GM12892 (cell line): ENCODE measurements around the gene DNAH12.

Experiments used
- DNase-seq: peaks from one replicate; pipeline ENCODE4 v3.0.0; 2011; ENCODE audit not compliant: insufficient read length
- FAIRE-seq: peaks from 2 replicates; lab custom pipeline; 2011; peaks lifted over from hg19 to GRCh38; lab: Jason Lieb, UNC
- POLR2A ChIP-seq: IDR thresholded peaks from 2 replicates; pipeline ENCODE4 v1.6.1; 2011; ENCODE audit warnings: low read depth, low read length, control low read depth
- POLR2AphosphoS5 ChIP-seq: IDR thresholded peaks from 2 replicates; pipeline ENCODE4 v1.6.1; 2011; ENCODE audit warnings: low read depth, low read length, control low read depth
- TAF1 ChIP-seq: IDR thresholded peaks from 2 replicates; pipeline ENCODE4 v1.6.1; 2011; ENCODE audit warnings: low read depth, mild to moderate bottlenecking, control low read depth, low read length, borderline replicate concordance

DNAH12 gene

DNA sequence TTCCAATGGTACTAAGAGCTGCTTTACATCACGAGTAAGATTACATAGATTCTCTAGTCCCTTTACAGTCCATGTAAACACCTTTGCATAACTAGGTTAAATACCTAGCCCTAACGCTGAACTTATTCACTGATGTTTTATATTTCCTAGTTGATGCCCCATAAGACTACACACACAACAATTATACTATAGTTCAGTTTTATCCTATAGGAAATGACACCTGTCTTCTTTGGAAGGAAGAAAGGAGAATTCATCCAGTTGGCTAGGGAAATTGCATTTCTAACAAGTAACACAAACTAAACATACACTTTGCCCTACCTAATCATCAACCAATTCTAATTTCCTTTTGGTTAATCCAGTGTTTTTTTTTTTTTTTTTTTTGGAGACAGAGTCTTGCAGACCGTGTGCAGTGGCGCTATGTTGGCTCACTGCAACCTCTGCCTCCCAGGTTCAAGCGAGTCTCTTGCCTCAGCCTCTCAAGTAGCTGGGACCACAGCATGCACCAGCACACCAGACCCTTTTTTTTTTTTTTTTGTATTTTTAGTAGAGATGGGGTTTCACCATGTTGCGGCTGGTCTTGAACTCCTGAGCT lies 25.8 kb upstream of the DNAH12 start:
- FAIRE-seq = no peak
- TF ChIP-seq POLR2AphosphoS5 (no peak), TAF1 (no peak), POLR2A (no peak)
- no peak for DNase-seq

DNA sequence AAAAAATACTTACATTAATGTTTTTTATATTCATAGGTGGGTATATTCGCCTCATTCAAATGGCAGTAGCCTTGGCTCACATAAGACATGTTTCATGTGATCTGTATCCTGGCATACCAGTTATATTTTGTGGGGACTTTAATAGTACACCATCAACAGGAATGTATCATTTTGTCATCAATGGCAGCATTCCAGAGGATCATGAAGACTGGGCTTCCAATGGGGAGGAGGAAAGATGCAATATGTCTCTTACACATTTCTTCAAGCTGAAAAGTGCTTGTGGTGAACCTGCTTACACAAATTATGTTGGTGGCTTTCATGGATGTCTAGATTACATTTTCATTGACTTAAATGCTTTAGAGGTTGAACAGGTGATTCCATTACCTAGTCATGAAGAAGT lies 15.4 kb upstream of the DNAH12 start:
- FAIRE-seq (no peak), DNase-seq (no peak)
- no peak for TF ChIP-seq TAF1
- no peak for TF ChIP-seq POLR2A
- TF ChIP-seq POLR2AphosphoS5 = no peak

DNA sequence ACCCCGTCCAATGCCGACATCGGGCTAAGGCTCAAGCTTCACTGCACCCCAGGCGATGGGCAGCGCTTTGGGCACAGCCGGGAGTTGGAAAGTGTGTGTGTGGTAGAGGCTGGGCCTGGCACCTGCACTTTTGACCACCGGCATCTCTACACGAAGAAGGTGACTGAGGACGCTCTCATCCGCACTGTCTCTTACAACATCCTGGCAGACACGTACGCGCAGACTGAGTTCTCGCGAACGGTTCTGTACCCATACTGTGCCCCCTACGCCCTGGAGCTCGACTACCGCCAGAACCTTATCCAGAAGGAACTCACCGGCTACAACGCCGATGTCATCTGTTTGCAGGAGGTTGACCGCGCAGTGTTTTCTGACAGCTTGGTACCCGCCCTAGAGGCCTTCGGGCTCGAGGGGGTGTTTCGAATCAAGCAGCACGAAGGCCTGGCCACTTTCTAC lies 13.0 kb upstream of the DNAH12 start:
- TF ChIP-seq POLR2AphosphoS5 = peak; percentile 69; the same call in 1 of the 2 replicates
- TF ChIP-seq TAF1 = no peak
- peak; percentile 33; the same call in 1 of the 2 replicates for TF ChIP-seq POLR2A
- DNase-seq (peak; percentile 30), FAIRE-seq (peak; percentile 68)

DNA sequence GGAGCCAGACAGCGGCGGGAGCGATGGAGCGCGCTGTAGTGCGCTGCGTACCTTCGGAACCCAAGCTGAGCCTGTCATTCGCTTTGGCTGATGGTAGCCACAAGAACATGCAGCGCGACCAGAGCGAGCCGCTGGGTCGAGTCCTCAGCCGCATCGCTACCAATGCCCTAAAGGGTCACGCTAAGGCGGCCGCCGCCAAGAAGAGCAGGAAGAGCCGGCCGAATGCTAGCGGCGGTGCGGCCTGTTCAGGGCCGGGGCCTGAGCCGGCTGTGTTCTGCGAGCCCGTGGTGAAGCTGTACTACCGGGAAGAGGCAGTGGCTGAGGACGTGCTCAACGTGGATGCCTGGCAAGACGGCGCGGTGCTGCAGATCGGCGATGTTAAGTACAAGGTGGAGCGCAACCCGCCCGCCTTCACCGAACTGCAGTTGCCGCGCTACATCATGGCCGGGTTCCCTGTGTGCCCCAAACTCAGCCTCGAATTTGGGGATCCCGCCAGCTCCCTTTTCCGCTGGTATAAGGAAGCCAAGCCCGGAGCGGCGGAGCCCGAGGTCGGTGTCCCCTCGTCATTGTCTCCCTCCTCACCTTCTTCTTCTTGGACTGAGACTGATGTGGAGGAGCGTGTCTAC lies 12.4 kb upstream of the DNAH12 start:
- FAIRE-seq (no peak), DNase-seq (peak; percentile 32)
- no peak for TF ChIP-seq POLR2AphosphoS5
- no peak for TF ChIP-seq POLR2A
- no peak for TF ChIP-seq TAF1

DNA sequence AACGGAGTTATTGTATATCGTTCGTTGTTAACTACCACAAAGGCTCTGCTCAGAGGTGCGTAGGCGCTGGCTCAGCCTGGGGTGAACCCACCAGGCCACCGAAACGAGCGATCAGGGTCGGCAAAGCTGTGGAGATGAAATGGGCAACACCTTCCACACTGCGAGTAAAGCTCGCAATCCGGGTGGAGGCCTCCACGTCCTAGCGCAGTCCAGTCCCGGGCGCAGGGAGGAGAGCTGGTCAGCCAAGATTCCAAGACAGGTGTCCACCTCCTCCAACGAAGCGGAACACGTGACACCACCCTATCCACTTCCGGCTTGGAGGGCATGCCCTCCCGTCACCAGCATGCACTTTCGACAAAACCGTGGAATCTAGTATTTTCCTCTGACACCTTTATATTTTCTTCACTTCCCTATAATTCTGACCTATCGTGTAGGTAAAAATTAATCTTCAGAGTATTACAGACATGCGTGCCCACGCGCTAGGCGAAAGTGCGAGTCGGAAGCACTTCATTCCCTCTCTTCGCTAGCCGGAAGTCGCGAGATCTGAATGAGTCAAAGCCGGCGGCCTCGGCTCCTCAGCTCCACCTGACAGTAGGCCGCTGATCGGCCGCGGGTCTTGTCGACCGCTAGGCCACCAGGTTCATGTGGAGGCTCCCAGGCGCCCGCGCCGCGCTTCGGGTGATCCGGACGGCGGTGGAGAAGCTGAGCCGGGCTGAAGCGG lies 11.8 kb upstream of the DNAH12 start, which contains the start of gene PDE12:
PDE12 (plus strand) TSS at position 537 of the 721 bp plus-strand sequence; CDS start at position 643, 106 bp downstream.
- peak; percentile 97 for FAIRE-seq
- TF ChIP-seq POLR2A (peak; percentile 98), POLR2AphosphoS5 (peak; percentile 93), TAF1 (peak; percentile 74)
- peak; percentile 74 for DNase-seq

DNA sequence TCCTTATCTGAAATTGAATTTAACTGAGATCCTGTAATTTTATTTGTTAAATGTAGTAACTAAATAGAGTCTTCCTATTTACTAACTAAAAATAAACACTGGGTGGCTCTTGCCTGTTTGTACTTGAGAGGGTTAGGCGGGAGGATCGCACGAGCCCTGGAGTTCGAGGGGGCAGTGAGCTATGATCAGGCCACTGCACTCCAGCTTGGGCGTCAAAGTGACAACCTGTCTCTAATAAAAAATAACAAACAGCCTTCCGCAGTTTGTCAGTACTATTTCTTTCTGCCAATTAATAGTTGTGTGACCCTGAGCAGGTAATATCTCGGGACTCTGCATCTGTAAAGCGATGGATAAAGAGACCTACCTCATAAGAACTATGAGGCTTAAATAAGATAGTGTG lies 11.2 kb upstream of the DNAH12 start:
- no peak for TF ChIP-seq TAF1
- no peak for TF ChIP-seq POLR2A
- TF ChIP-seq POLR2AphosphoS5 = no peak
- no peak for FAIRE-seq
- no peak for DNase-seq

DNA sequence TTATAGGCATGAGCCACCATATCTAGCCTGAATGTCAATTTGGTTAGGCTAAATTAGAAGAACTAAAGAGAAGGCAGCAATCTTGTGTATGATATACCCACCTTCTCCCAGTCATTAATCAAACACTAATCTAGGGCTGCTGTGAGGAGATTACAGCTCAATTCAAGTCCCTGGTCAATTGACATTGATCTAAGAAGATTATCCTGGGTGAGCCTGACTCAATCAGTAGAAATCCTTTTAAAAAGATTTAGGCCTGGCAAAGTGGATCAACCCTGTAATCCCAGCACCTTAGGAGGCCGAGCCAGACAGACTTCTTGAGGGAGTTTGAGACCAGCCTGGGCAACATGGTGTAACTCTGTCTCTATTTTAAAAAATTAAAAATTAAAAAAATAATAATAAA lies 2.5 kb upstream of the DNAH12 start:
- FAIRE-seq = peak; percentile 36
- no peak for TF ChIP-seq POLR2AphosphoS5
- TF ChIP-seq POLR2A = no peak
- TF ChIP-seq TAF1 = no peak

DNA sequence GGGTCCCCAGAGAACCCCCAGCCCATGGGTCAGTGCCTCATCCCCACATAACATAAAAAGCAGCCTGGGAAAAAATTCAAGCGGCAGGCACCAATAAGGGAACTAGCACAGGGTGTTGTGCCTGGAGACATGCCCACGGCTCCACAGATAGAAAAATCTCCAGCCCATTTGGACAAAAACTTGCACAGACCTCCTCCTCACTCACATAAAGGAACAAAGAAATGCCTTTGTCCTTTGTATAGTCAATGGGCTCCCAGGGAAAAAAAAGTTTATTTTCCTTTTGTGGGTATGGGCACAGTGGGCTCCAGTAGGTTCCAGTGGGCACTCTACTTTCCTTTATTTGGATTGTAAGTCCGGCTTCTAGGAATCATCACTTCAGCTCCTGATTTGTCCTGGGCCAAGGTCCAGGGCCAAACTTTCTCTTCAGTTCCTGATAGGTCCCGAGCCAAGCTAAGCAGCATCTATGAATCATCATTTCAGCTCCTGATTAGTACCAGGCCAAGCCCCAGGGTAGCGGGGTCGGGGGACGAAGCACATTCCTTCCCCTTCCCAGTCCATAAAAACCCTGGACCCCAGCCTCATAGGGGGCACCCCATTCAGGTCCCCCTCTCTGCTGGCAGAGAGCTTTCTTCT lies 1.6 kb upstream of the DNAH12 start:
- no peak for FAIRE-seq
- no peak for TF ChIP-seq TAF1
- TF ChIP-seq POLR2AphosphoS5 = no peak
- no peak for TF ChIP-seq POLR2A
- DNase-seq = no peak

More for the DNA sequence above, 2.5 kb upstream of the DNAH12 start:
- DNase-seq = no peak

DNA sequence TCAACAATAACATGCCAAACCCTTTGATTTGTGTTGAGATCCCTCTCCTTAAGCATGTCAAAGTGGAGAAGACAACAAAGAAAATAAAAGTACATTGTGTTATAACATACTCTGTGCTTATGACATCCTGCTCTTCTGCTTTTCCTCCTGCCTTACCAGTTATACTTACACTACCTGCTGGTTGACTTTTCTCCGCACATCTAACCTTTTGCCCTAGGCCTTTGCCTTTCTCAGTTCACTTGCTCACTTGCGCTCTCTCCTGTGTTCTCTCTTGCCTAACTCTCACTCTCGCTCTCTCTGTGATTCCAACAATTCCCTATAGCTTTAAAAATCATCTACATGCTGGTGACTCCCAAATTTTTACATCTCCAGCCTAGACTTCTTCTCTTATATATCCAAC lies 5.7 kb downstream of the DNAH12 start:
- FAIRE-seq = no peak
- TF ChIP-seq POLR2A (no peak), TAF1 (no peak)
- no peak for DNase-seq

DNA sequence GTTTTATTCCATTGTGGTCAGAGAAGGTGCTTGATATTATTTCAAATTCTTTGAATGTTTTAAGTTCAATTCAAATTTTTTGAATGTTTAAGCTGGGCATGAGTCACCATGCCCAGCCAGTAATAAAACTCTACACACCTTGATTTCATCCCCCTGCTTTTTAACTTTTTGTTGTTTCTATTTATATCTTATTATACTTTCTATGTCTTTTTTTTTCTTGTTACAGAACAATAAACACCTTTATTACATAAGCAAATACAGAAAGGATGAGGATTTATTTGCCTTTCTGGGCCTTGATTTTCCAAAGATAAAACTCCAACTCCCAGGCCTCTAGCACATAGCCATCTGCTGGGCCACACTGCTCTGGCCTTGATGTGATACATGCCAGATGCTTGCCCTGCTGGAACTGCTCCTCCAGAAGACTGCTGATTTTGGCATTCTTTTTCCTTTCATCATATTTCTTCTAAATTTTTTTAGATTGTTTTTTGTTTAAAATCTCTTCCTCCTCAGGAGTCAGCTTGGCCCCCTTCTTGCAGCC lies 14.0 kb downstream of the DNAH12 start:
- FAIRE-seq = no peak
- TF ChIP-seq POLR2AphosphoS5 (no peak), TAF1 (no peak), POLR2A (no peak)
- no peak for DNase-seq
